Measurements from ENCODE around the gene SPEN. TPM values are rescaled to one million over a fixed set of nuclear protein-coding genes. Genes with fewer than 3 reads are reported as not detected.

The SPEN gene
- total RNA-seq, 1 experiment from 2014 or later, result 46.4 TPM

- ChIA-PET CTCF (no interaction called here), POLR2A (no interaction called here)
- Histone ChIP-seq H3K4me3 (ENCODE audit: low read depth, low read length) (no peak overlapping the region), H3K4me1 (no peaks in the 10 kb centered on the region), H3K36me3 (ENCODE audit: control insufficient read depth, insufficient read depth, low read length) (peaks cover 1% of the 10 kb centered on the region; the same call in 1 of the 2 replicates), H3K9me3 (no peaks in the 10 kb centered on the region), H3K27me3 (replicated peaks; ENCODE audit: control insufficient read depth, insufficient read depth, low read length) (no peaks in the 10 kb centered on the region)
- no peaks in the 10 kb centered on the region for H3K9me3 Mint-ChIP-seq (ENCODE audit: unreplicated experiment)
- intact Hi-C loops (cut with micrococcal nuclease; ENCODE audit: unreplicated experiment), result no loop called here
- TF ChIP-seq, protein P1, sequence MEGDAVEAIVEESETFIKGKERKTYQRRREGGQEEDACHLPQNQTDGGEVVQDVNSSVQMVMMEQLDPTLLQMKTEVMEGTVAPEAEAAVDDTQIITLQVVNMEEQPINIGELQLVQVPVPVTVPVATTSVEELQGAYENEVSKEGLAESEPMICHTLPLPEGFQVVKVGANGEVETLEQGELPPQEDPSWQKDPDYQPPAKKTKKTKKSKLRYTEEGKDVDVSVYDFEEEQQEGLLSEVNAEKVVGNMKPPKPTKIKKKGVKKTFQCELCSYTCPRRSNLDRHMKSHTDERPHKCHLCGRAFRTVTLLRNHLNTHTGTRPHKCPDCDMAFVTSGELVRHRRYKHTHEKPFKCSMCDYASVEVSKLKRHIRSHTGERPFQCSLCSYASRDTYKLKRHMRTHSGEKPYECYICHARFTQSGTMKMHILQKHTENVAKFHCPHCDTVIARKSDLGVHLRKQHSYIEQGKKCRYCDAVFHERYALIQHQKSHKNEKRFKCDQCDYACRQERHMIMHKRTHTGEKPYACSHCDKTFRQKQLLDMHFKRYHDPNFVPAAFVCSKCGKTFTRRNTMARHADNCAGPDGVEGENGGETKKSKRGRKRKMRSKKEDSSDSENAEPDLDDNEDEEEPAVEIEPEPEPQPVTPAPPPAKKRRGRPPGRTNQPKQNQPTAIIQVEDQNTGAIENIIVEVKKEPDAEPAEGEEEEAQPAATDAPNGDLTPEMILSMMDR (IDR thresholded peaks at IDR 0.05; ENCODE audit: insufficient read depth in 1 of 2, low read depth in 1 of 2, low read length in 1 of 2, severe bottlenecking in 1 of 2, unreplicated experiment in 1 of 2), result no peak
- H3K4me3 Mint-ChIP-seq (ENCODE audit: unreplicated experiment), result no peak overlapping the region
- no peaks in the 10 kb centered on the region for H3K27me3 Mint-ChIP-seq (ENCODE audit: insufficient read depth, unreplicated experiment)
- H3K27ac Mint-ChIP-seq (ENCODE audit: unreplicated experiment), result no peak overlapping the region
- DNase-seq, result no peak
- no peaks in the 10 kb centered on the region for H3K4me1 Mint-ChIP-seq (ENCODE audit: low read depth, unreplicated experiment)
- H3K36me3 Mint-ChIP-seq (ENCODE audit: insufficient read depth, unreplicated experiment), result peaks cover 11% of the 10 kb centered on the region
- no TSS peak for BruUV-seq (replicated peaks)
These were observed 51.8 kb downstream of the SPEN start for GRCh38 chr1:15899266-15899665.

- H3K4me1 Mint-ChIP-seq (ENCODE audit: low read depth, unreplicated experiment), result no peaks in the 10 kb centered on the region
- peaks cover 15% of the 10 kb centered on the region for H3K36me3 Mint-ChIP-seq (ENCODE audit: insufficient read depth, unreplicated experiment)
- Histone ChIP-seq H3K9me3 (no peaks in the 10 kb centered on the region), H3K4me1 (no peaks in the 10 kb centered on the region), H3K4me3 (ENCODE audit: low read depth, low read length) (no peak overlapping the region), H3K36me3 (ENCODE audit: control insufficient read depth, insufficient read depth, low read length) (no peaks in the 10 kb centered on the region), H3K27me3 (replicated peaks; ENCODE audit: control insufficient read depth, insufficient read depth, low read length) (no peaks in the 10 kb centered on the region)
- no peak overlapping the region for H3K4me3 Mint-ChIP-seq (ENCODE audit: unreplicated experiment)
- POLR2A ChIA-PET, result no interaction called here
- H3K27ac Mint-ChIP-seq (ENCODE audit: unreplicated experiment), result no peak overlapping the region
- H3K9me3 Mint-ChIP-seq (ENCODE audit: unreplicated experiment), result no peaks in the 10 kb centered on the region
- BruUV-seq (replicated peaks), result no TSS peak
- TF ChIP-seq, protein P1 (IDR thresholded peaks at IDR 0.05; ENCODE audit: insufficient read depth in 1 of 2, low read depth in 1 of 2, low read length in 1 of 2, severe bottlenecking in 1 of 2, unreplicated experiment in 1 of 2), result no peak
- H3K27me3 Mint-ChIP-seq (ENCODE audit: insufficient read depth, unreplicated experiment), result no peaks in the 10 kb centered on the region
- intact Hi-C loops (cut with micrococcal nuclease; ENCODE audit: unreplicated experiment), result no loop called here
- no peak for DNase-seq
- CTCF ChIA-PET, result no interaction called here
These were observed 53.3 kb downstream of the SPEN start for GRCh38 chr1:15900662-15901279.

DNA sequence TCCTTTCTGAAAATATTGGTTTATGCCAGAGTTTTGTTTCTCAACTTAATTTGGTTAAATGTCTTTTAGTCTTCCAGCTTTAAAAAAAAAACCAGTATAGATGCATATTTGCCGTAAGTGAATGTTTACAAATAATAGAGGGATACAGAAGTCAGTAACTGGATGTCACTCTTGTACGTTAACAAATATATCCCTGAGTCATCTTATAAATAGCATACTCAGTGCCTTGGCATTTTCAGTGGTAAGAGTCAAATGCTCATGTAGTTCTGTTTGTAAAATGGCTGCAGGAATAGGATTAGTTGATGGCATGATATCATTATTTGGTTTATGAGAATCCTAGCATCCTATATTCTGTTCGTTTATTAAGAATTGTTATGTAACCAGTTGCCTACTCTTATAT, 55.4 kb downstream of the SPEN start:
- Mint-ChIP-seq H3K4me1 (ENCODE audit: low read depth, unreplicated experiment) (no peaks in the 10 kb centered on the region), H3K4me3 (ENCODE audit: unreplicated experiment) (no peak overlapping the region), H3K36me3 (ENCODE audit: insufficient read depth, unreplicated experiment) (peaks cover 12% of the 10 kb centered on the region), H3K27me3 (ENCODE audit: insufficient read depth, unreplicated experiment) (no peaks in the 10 kb centered on the region), H3K9me3 (ENCODE audit: unreplicated experiment) (no peaks in the 10 kb centered on the region), H3K27ac (ENCODE audit: unreplicated experiment) (no peak overlapping the region)
- no peak for DNase-seq
- TF ChIP-seq, protein P1 (IDR thresholded peaks at IDR 0.05; ENCODE audit: insufficient read depth in 1 of 2, low read depth in 1 of 2, low read length in 1 of 2, severe bottlenecking in 1 of 2, unreplicated experiment in 1 of 2), result no peak
- H3K4me3 ChIP-seq (ENCODE audit: low read depth, low read length), result no peak overlapping the region
- ChIA-PET CTCF (no interaction called here), POLR2A (no interaction called here)
- no peaks in the 10 kb centered on the region for H3K27me3 ChIP-seq (replicated peaks; ENCODE audit: control insufficient read depth, insufficient read depth, low read length)
- intact Hi-C loops (cut with micrococcal nuclease; ENCODE audit: unreplicated experiment), result no loop called here
- H3K4me1 ChIP-seq, result no peaks in the 10 kb centered on the region
- no peaks in the 10 kb centered on the region for H3K9me3 ChIP-seq
- no peaks in the 10 kb centered on the region for H3K36me3 ChIP-seq (ENCODE audit: control insufficient read depth, insufficient read depth, low read length)
- BruUV-seq (replicated peaks), result no TSS peak
